ENCODE measurements around the gene RP2.

The RP2 gene

DNA sequence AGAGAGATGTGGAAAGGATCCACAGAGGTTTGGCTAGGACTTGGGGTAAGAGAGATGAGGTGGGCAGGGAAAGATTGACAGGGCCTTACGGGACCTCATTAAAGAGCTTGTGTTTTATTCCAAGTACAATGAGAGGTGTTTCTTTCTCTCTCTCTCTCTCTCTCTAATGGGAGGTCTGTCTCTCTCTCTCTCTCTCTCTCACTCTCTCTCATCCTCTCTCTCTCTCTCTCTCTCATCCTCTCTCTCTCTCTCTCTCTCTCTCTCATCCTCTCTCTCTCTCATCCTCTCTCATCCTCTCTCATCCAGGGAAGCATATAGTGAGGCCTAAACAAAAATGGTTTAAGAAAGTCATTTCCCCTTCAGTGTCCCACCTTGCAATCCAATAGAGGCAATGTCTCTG is 80.8 kb downstream of the RP2 start:
- in situ Hi-C loops (cut with HindIII; ENCODE audit: low sequenced_read_pairs), result no loop called here

- in situ Hi-C loops (cut with HindIII; ENCODE audit: low sequenced_read_pairs), result no loop called here
These were observed 81.6 kb downstream of the RP2 start for GRCh38 chrX:46918434-46918833.

DNA sequence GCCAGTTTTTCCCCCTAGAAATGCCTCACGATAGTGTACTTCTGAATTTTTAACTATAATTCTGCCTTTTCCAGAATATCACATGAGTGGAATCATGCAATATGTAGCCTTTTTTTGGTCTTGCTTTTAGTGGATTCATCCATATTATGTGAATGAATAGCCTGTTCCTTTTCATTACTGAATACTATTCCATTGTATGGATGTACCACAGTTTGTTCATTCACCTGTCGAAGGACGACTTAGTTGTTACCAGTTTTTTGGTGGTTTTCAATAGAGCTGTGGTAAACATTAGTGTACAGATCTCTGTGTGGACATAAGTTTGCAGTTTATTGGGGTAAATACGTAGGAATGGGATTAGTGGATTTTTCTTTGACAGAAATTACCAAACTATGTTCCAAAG is 83.4 kb downstream of the RP2 start:
- in situ Hi-C loops (cut with HindIII; ENCODE audit: low sequenced_read_pairs), result no loop called here

DNA sequence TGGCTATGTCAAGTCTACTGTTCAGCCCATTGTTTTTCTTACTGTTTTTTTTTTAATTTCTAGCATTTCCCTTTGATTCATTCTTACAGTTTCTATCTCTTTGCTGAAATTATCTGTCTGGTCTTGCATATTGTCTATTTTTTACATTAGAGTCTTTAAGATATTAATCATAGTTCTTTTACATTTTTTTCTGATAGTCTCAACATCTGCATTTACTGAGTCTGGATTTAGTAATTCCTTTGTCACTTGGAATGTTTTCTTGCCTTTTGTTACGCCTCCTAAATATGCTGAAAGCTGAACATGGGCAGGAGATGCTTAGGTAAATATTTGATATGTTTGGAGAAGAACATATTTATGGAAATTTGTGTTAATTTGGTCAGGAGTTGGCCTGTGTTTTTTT is 85.8 kb downstream of the RP2 start:
- in situ Hi-C loops (cut with HindIII; ENCODE audit: low sequenced_read_pairs), result no loop called here

DNA sequence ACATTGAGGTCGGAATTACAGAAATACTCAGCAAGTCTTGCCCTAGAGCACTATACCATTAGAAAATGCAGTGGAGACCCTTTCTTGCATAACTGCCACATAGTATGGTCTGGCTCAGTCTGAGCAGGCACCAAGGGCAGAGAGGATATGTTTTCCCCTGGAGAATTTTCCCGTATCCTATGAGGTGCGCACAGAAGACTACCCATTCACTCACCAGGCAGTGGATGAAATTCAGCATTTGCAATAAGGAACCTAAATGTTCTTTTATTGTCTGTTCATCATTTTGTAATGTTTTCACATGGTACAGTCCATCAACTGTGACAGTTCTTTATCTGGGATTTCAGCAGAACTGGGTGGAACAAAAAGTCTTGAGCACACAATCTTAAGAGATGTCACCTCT is 90.9 kb downstream of the RP2 start:
- in situ Hi-C loops (cut with HindIII; ENCODE audit: low sequenced_read_pairs), result no loop called here

DNA sequence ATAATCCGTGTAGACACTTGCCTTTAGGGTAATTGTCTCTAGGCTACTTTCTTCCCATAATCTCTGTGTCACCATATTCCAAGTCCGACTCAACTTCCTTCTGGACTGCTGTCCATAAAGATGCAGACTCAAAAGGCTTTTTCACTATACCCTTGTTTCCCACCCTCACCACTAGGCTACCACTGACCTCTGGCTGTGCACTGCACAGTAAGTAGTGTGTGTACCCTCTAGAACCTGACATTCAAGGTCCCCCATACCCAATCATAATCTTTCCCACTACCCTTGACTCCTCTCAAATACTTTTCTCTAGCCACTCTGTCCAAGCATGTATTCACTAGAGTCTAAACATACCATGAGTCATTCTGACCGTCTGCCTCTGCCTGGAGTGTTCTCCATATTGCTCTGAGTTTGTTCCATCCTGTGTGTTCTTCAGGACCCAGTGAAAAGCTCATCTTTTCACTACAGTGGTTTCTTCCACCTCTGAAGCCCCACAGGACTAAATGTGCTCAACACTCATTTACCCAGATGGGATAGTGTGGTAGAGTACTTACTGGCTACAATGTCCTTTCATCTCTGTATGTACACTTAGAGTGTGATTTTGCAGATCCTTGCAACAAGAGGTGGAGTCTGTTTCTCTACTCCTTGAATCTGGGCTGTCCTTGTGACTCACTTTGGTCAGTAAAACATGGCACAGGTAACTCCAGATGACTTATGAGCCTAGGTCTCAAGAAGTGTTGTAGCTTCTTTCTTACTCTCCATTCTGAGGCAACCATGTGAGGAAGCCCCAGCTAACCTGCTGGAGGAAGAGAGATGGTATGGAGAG is 92.8 kb downstream of the RP2 start:
- in situ Hi-C loops (cut with HindIII; ENCODE audit: low sequenced_read_pairs), result no loop called here
